Left ventricle myocardium superior (tissue), 1 donor: ENCODE results near the gene COG2. TPM values are rescaled to one million over a fixed set of nuclear protein-coding genes. Genes with fewer than 3 reads are reported as not detected.
"Not testable (repeated sequence)": the region's sequence is repeated elsewhere in the genome, so short reads cannot be mapped to it uniquely, and the experiment has no call there.

Experiments used
- ATAC-seq: fragments of 200-7000 bp; cut with Tn5 transposase; one replicate; pipeline ENCODE4 v1.9.1; 2020; ENCODE audit warnings: mild to moderate bottlenecking, moderate library complexity
- DNase-seq: peaks from one replicate; pipeline ENCODE4 v3.0.0-alpha.2; 2020
- intact Hi-C: fragments of 100-400 bp; cut with micrococcal nuclease; formaldehyde crosslinking; loops from one replicate; pipeline ENCODE4 v1.11.0; 2022
- total RNA-seq: library from RNA; stranded (reverse); fragmentation: NEBNext Ultra II Directional; extraction: Animal tissue kit (Norgen Biotek cat#: 25700); gene quantifications from one replicate; pipeline ENCODE4 v1.2.1, GENCODE V29; 2021
- donor health status: DM: no; HTN: yes; CAD: no; lungs with severe emphysema.

The COG2 gene
- total RNA-seq, 1 donor from 2014 or later: 34.3 TPM

DNA sequence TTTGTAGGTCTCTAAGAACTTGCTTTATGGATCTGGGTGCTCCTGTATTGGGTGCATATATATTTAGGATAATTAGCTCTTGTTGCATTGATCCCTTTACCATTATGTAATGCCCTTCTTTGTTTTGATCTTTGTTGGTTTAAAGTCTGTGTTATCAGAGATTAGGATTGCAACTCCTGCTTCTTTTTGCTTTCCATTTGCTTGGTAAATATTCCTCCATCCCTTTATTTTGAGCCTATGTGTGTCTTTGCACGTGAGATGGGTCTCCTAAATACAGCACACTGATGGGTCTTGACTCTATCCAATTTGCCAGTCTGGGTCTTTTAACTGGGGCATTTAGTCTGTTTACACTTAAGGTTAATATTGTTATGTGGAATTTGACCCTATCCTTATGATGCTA lies 14.4 kb downstream of the COG2 start:
- ATAC-seq, DNase-seq, intact Hi-C loops: not testable (repeated sequence)

DNA sequence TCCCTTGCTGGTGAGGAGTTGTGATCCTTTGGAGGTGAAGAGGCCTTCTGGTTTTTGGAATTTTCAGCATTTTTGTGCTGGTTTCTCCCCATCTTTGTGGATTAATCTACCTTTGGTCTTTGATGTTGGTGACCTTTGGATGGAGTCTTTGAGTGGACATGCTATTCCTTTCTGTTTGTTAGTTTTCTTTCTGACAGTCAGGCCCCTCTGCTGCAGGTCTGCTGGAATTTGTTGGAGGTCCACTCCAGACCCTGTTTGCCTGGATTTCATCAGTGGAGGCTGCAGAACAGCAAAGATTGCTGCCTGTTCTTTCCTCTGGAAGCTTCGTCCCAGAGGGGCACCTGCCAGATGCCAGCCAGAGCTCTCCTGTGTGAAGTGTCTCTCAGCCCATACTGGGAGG lies 15.8 kb downstream of the COG2 start:
- DNase-seq, intact Hi-C loops, ATAC-seq: not testable (repeated sequence)

DNA sequence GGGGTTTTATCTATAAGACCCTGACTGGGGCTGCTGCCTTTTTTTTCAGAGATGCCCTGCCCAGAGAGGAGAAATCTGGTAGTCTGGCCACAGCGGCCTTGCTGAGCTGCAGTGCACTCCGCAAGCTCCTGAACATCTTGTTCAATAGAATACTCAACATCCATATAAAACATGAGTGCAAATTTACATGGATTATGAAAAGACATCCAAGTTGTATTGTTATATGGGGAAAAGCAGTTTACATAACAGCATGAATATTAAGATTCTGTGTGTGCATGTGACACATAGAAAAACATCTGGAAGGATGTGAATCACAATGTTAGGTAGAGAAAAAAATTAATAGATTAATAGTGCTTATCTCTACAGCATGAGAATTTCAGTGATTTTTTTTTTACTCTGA lies 16.4 kb downstream of the COG2 start:
- intact Hi-C loops: no loop called here
- no peak for DNase-seq
- ATAC-seq: no peak

DNA sequence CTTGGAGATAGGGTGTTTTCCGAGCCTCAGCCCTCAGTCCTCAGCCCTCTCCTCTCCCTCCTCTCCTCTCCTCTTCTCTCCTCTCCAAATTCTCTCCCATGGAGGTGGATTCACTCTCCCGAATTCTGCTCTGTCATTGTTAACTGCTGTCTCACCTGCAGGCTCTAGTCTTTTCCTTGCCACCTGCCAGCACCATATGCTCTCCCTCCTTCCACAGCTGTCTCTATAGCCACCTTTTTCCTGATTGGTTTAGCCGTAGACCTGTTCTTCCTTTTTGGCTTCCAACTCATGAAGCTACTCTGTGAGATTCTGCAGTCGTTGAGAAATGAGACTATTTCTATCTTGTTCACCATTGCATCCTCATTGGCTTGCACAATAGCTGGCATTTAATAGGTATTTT lies 19.7 kb downstream of the COG2 start:
- DNase-seq: no peak
- intact Hi-C loops: no loop called here
- ATAC-seq: no peak

DNA sequence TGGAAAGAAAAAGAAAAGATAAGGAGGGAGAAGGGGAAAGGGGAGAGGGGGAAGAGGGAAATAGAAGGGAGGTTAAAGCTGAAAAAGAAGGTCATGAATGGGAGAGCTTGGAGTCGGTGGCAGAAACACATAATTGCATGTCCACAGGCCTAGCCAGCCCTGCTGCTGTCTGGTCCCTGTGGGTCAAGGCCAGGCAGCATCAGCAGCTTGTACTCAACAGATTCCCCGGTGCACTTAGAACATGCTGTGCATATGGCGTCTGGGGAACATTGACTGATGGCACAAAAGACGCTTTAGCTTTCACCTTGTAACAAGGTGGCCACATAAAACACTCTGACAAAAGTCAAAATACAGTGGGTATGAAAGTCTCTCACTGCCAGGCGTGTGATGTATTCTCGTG lies 25.9 kb downstream of the COG2 start:
- no peak for ATAC-seq
- no peak for DNase-seq
- intact Hi-C loops: no loop called here

DNA sequence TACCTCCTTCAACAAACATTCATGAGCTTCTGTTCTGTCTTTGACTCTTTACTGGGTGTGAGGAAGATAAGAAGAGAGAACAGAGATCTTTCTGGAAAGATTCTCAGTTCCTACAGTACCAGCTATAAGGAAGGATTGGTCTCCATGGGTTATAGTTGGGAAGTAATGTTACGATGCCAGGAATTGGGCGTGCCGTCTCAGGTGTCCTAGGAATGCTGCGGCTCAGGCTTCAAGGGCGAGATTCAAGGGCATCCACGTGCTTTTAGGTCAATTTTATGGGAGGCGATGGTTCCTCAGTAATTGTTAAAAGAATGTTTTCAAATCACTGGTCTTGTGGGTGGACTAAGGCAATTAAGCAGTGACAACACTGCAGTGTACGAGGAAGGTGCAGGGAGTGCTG lies 27.3 kb downstream of the COG2 start:
- intact Hi-C loops: no loop called here
- no peak for ATAC-seq
- DNase-seq: no peak

DNA sequence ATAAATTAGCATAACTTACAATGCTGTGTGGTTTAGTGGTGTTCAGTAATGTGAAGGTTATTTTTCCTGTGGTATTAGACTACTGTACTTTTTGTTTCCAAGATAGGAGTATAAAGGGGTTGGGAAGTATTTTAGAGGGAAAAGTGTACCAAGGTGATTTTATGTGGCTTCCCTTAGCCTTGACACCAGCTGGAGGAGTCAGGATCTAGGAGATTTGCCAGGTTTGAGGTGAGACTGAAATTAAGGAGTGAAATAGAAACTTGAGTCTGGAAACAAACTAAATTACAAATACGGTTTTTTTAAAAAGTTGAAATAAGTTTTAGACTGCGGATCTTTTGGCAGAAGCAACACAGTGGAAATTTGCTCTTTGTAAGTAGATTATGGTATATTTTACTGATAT lies 32.3 kb downstream of the COG2 start:
- DNase-seq: no peak
- ATAC-seq: no peak
- intact Hi-C loops: no loop called here

DNA sequence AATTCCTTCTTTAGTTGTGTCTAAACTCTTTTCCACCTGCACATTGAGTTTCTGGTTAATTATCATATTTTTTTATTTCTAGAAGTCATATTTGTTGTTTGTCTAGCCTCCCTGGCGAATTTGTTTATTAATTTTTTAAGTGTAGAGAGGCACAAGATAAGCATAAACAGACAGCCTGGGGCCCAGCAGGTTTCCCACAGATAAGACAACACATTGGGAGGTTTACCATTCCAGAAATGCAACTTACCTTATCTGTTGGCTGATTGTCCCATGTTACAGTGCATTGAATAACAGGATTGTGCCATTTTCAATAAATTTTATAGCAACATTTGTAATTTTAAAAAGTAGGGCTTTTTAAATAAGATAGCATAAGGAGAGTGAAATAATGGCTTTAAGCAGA lies 34.9 kb downstream of the COG2 start:
- no peak for DNase-seq
- no peak for ATAC-seq
- intact Hi-C loops: no loop called here

DNA sequence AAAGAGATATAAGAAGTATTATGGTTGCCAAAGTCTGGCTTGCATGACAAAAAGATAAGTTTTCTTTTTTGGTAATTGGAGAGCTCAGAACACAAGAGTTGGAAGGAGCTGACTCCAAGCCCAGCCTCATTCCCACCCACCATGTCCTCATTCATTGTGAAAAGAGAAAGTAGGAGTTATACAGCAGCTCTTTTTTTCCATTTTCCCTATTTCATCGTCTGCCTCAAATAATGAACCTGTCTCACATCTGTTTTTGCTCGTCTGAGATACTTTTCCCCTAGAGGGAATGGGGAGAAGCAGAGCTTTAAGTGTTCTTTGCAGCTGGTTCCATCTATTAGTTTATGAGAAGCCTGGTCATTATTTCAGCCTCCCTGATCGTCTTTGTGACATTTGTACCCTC lies 36.9 kb downstream of the COG2 start:
- DNase-seq: no peak
- no peak for ATAC-seq
- intact Hi-C loops: no loop called here

DNA sequence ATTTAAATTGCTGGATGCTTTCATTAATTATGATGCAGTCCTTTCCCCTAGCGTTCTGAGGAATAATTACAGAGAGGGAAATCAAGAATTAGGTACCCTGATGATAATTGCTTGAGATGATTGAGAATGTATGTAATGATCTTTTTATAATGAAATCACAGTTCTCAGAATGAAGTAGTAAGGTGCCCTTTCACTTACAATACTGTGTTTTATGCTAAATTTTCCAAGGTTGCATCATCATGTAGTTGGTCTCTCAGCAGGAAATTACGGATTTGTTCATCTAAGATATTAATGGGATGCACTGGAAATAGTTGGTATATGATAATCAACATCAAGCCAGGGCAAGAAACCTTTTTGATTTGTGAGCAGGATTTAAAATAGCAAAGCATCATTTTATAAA lies 37.5 kb downstream of the COG2 start:
- DNase-seq: no peak
- intact Hi-C loops: no loop called here
- no peak for ATAC-seq

DNA sequence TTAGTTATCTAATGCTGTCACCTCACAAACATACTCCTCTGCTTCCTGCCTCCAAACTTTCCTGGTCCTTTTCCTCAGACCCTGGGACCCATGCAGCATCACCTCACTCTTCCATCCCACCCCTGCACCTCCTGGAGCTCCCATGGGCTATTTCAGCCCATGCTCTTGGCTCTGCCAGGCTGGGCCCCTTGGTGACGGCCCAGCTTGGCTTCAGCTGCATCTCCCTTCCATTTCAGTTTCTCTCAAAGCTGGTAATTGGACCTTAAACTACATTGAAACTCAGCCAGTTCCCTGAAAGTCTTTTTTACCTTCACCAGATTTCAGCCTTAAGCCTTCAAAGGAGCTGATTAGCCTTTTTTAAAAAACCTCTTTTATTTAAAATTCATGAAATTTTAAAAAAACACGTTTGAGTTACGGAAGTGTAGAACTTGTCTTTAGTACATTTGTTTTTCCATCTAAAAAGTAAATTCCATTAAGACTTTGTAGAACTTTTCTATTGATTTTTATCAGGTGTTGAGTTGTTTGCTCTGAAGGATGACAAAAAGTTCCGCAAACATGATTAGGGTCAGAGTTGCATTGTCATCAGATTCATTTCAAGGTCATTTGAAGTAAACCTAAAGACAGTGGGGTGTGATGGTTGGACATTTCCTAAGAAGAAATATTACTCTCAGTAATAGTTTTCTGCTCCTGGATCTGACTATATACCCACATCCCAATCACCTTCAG lies 38.2 kb downstream of the COG2 start:
- intact Hi-C loops: no loop called here
- no peak for DNase-seq

DNA sequence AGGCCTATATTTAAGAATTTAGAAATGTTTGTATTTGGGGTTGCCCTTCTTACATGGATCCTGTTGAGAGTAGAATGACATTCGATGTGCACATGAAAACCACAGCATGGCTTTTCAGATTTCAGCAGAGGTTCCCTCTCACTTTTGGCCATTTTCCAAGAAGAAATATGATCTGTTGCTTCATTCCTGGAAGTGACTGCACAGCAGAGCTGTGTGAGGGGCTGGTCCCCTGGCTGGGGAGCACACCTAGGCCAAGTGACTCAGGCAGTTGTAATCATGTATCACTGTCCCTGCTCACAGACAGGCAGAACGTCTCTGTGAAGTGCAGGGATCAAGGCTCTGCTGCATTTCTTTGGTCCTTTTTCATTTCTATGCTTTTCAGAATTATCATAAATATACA lies 39.3 kb downstream of the COG2 start:
- ATAC-seq (peak; percentile 82), DNase-seq (no peak)
- intact Hi-C loops: no loop called here

More for the DNA sequence above, 38.2 kb downstream of the COG2 start:
- ATAC-seq: no peak

DNA sequence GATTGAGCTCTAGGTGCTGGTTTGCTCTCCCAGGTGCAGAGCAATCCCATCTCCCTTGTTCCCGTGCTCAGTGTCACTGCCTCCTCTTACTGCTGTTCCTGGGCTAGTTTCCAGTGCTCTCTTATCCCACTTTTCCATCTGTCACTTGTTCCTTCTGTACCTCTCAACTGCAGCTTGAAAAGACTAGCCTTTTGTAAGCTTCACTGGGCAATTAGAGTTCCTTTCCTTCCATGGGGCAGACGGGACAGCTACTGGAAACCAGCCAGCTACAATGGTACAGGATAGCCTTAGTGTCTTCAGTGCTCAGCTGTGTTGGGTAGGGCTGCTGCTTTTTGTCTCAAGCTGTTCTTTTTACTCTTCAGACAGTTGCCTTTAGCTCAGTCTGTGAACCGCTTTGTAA lies 40.0 kb downstream of the COG2 start:
- intact Hi-C loops: no loop called here
- DNase-seq (no peak), ATAC-seq (peak; percentile 91)

DNA sequence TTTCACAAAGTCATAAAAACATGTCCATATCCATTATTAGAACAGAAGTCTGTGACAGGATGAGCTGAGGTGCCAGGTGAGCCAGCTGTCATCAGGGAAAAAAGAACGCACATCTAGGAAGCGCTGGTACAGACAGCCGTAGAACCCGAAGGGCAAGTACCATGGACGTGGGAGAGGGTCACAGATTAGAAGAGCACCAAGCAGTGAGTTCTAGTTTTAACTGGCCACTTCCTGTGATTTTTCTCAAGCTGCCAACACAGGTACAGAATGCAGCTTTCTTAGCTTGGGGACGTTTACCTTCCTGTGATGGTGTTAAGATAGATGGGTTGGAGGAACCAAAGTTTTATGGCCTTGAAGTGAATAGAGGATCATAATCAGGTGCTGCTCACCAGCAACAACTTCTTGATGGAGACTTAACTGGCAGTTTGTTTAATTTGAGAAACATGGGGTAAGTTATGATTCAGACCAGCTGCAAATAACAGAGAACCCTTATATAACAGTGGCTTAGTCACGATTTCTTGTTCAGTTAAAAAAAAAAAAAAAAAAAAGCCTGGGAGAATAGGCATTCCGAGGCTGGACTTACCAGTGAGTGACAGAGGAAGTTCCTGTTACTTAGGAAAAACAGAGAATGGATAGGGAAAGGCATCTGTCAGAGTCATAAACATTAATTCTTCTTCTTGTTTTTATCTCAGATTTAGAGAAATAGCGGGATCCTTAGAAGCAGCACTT lies 40.8 kb downstream of the COG2 start:
- no peak for DNase-seq
- peak; percentile 26 for ATAC-seq
- intact Hi-C loops: no loop called here

DNA sequence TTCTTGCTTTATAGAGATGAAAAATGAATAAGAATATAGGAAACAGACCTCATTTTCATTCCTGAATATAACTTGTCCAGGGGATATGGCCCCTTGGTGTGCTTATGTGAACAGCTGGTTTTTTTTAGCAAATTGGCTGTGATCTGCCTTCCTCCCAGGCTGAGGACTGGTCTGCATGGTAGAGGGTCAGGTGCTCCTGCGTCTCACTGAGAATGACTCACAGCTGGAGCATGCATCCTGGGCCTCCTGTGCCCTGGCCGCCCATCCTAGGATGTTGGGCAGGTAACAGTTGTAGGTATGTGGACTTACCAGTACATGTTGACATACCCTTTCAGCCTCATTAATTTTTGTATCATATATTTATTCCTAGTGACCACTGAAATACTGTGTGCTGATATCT lies 41.9 kb downstream of the COG2 start:
- intact Hi-C loops: no loop called here
- DNase-seq: no peak
- no peak for ATAC-seq

DNA sequence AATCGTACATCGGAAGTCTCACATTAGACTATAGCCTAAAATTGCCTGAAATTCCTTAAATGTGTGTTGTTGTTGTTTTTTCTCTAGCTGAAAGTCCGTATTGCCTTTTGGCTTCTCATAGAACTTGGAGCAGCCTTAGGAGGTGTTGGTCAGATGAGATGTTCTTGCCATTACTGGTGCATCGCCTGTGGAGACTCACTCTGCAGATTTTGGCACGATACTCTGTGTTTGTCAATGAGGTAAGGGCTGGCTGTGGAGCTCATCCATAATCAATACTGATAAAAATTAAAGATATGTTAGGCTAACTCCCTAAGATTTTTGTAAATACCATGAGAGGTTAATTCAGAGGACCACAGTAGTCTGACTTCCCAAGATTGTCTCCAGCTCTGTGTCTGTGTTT lies 42.7 kb downstream of the COG2 start:
- intact Hi-C loops: no loop called here
- ATAC-seq (no peak), DNase-seq (no peak)

DNA sequence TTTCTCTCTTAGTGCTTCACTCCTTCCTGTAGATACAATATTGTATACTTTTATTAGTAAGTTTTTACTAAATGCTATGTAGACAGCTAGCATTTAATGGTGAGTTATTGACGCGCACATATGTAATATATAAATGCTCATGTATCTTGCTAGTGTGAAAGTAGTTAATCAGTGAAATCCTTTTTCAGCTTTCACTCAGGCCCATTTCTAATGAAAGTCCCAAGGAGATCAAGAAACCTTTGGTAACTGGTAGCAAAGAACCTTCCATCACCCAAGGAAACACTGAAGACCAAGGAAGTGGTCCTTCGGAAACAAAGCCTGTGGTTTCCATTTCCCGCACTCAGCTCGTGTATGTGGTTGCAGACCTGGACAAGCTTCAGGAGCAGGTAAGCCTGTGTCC lies 44.5 kb downstream of the COG2 start:
- DNase-seq (no peak), ATAC-seq (no peak)
- intact Hi-C loops: no loop called here

DNA sequence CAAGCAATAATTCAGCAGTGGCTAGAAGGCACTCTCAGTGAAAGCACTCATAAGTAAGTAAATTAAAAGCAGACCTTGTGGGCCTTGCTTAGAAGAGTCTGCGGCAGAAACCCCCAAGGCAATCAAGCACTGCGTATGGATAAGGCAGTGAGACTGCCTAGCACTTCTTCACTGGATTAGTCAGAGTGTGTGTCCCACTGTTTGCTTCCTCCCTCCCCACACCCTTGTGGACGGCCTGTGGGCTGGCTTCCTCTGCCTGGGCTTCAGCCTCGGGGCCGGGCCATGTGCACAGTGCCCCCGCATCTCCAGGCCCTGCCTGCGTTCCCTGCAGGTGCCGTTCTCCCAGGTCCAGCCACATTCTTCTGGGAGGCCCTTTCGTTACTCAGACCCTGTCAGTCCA lies 47.8 kb downstream of the COG2 start:
- ATAC-seq (no peak), DNase-seq (no peak)
- intact Hi-C loops: no loop called here

DNA sequence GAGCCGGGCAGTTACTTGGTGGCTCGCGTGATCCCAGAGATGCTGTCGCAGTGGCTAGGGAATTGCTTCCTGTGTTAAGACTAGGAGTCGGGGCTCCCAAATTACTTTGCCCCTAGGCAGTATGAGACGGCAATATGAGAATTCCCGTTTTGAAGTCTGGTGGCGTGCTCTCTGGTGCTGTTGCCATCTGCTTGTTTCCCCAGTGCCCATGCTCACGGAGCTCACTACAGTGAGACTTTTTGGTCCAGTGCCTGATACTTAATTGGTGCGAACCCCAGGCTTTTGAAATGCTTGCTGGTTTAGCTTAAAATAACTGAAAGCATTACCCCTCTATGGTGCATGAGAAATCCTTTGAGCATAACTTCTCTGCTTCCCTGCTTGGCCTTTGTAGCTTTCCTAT lies 49.3 kb downstream of the COG2 start:
- DNase-seq: no peak
- intact Hi-C loops: no loop called here
- no peak for ATAC-seq

DNA sequence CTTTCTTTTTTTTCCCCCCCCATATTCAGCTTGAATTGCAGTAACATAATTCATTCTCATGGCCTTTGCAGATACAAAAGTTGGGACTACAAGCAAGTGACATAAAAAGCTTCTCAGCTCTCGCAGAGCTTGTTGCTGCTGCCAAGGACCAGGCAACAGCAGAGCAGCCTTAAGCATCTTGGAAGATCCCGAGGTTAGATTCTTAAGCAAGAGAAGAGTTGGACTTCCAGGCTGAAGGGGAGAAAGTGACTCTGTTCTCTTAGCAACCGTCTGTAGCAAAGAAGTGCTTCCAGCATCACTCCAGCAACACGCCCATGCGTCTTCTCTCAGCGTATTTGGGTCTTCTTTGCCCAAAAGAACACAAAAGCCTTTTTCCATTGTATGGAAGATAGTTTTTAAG lies 50.9 kb downstream of the COG2 start:
- intact Hi-C loops: no loop called here
- ATAC-seq (no peak), DNase-seq (no peak)

DNA sequence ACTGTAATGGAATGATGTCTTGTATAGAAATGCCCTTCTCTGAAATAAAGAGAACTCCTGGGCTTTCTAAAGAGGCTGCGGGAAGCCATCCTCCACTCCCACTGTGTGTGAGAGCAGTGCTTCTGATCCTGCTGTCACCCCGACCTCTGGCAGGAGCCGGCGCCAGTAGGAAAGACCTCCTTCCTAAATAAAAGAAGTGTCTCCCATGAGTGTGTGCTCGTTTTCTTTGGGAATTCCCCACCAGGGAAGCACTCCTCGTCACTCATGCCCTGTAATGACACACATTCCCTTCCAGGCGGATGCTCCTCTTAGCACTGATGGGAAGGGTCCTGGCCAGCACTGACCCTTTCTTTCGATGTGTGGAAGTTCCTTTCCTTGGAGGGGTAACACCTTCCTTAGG lies 51.5 kb downstream of the COG2 start:
- intact Hi-C loops: no loop called here
- ATAC-seq (no peak), DNase-seq (no peak)
